EL (cell line): Measurements from ENCODE around the gene ICE1.
"Not testable (repeated sequence)": the region's sequence is repeated elsewhere in the genome, so short reads cannot be mapped to it uniquely, and the experiment has no call there.

Source experiments
- DNase-seq: peaks from one replicate; pipeline ENCODE4 v3.0.0-alpha.2; 2016

Gene ICE1

GRCh38 chr5:5494489-5495402 is 72.3 kb downstream of the ICE1 start:
- peak; percentile 45 for DNase-seq

- DNase-seq: peak; percentile 48
Observed at GRCh38 chr5:5497152-5497788, 74.8 kb downstream of the ICE1 start.

- DNase-seq: no peak
Observed at GRCh38 chr5:5499442-5499841, 77.0 kb downstream of the ICE1 start.

- DNase-seq: no peak
Observed at GRCh38 chr5:5504325-5504724, 81.8 kb downstream of the ICE1 start.

GRCh38 chr5:5505815-5506214 is 83.3 kb downstream of the ICE1 start:
- DNase-seq: no peak

- no peak for DNase-seq
Observed at GRCh38 chr5:5508391-5508790, 85.9 kb downstream of the ICE1 start.

GRCh38 chr5:5511904-5512416 is 89.5 kb downstream of the ICE1 start:
- DNase-seq: no peak

- DNase-seq: no peak
Observed at GRCh38 chr5:5512543-5512942, 90.1 kb downstream of the ICE1 start.

GRCh38 chr5:5520622-5521021 is 98.1 kb downstream of the ICE1 start:
- not testable (repeated sequence) for DNase-seq

- no peak for DNase-seq
Observed at GRCh38 chr5:5521029-5521428, 98.6 kb downstream of the ICE1 start.

GRCh38 chr5:5521478-5521877 is 99.0 kb downstream of the ICE1 start:
- DNase-seq: no peak

- DNase-seq: no peak
Observed at GRCh38 chr5:5522336-5522735, 99.9 kb downstream of the ICE1 start.

GRCh38 chr5:5523066-5523505 is 100.6 kb downstream of the ICE1 start:
- DNase-seq: peak; percentile 46

- no peak for DNase-seq
Observed at GRCh38 chr5:5524327-5524726, 101.8 kb downstream of the ICE1 start.

- no peak for DNase-seq
Observed at GRCh38 chr5:5531371-5531770, 108.9 kb downstream of the ICE1 start.

- DNase-seq: no peak
Observed at GRCh38 chr5:5532306-5533076, 110.0 kb downstream of the ICE1 start.

- DNase-seq: no peak
Observed at GRCh38 chr5:5533927-5534326, 111.5 kb downstream of the ICE1 start.

GRCh38 chr5:5534333-5534732 is 111.9 kb downstream of the ICE1 start:
- DNase-seq: no peak

GRCh38 chr5:5536871-5537270 is 114.4 kb downstream of the ICE1 start:
- no peak for DNase-seq

GRCh38 chr5:5537426-5537825 is 114.9 kb downstream of the ICE1 start:
- DNase-seq: no peak

GRCh38 chr5:5539590-5539989 is 117.1 kb downstream of the ICE1 start:
- no peak for DNase-seq
